GM12878 (cell line): ENCODE results near the gene RNASE9.

Source experiments
- BMI1 ChIP-seq: fragments of 450-650 bp; IDR thresholded peaks from 2 replicates; pipeline ENCODE4 v1.6.1; 2016; ENCODE audit warnings: mild to moderate bottlenecking, moderate library complexity, borderline replicate concordance
- ETV6 ChIP-seq, 2 experiments: fragments of 450-650 bp in 1 of 2; IDR thresholded peaks in 1 of 2; conservative IDR thresholded peaks in 1 of 2; 2 replicates each; pipeline ENCODE4 v1.6.1; 2014; ENCODE audit warnings: antibody characterized with exemption in 1 of 2, borderline replicate concordance in 1 of 2, low read depth in 1 of 2, mild to moderate bottlenecking in 1 of 2, moderate library complexity in 1 of 2
- POLR2A ChIP-seq: IDR thresholded peaks from 2 replicates; pipeline ENCODE4 v1.6.1; 2011; ENCODE audit warnings: low read depth, mild to moderate bottlenecking, low read length
- RB1 ChIP-seq: fragments of 450-650 bp; formaldehyde crosslinking; IDR thresholded peaks from 2 replicates; pipeline ENCODE4 v1.6.1; 2017; ENCODE audit warnings: mild to moderate bottlenecking, borderline replicate concordance
- RBBP5 ChIP-seq: fragments of 200-600 bp; sonication (generic); conservative IDR thresholded peaks from 2 replicates; pipeline ENCODE4 v1.6.1; 2016
- SMAD1 ChIP-seq: fragments of 450-650 bp; IDR thresholded peaks from 2 replicates; pipeline ENCODE4 v1.6.1; 2018; ENCODE audit warnings: mild to moderate bottlenecking, low read depth; ENCODE audit not compliant: partially characterized antibody
- SP1 ChIP-seq: IDR thresholded peaks from one replicate; pipeline ENCODE4 v1.6.1; 2011; ENCODE audit warnings: low read depth, low read length
- ZNF207 ChIP-seq: fragments of 450-650 bp; IDR thresholded peaks from 2 replicates; pipeline ENCODE4 v1.6.1; 2014; ENCODE audit warnings: antibody characterized with exemption, mild to moderate bottlenecking, borderline replicate concordance
- TF ChIP-seq, protein P1 (sequence below), 3 experiments: IDR thresholded peaks in 2 of 3; conservative IDR thresholded peaks in 1 of 3; 2 replicates each; pipeline ENCODE4 v1.5.1; 2011; ENCODE audit warnings: low read depth in 3 of 3, low read length in 3 of 3, mild to moderate bottlenecking in 3 of 3, control low read depth in 2 of 3, moderate library complexity in 2 of 3, inconsistent platforms in 1 of 3, mixed read lengths in 1 of 3; ENCODE audit not compliant: control insufficient read depth in 2 of 3, insufficient read depth in 1 of 3; ENCODE audit errors: extremely low read depth in 1 of 3

DNA sequence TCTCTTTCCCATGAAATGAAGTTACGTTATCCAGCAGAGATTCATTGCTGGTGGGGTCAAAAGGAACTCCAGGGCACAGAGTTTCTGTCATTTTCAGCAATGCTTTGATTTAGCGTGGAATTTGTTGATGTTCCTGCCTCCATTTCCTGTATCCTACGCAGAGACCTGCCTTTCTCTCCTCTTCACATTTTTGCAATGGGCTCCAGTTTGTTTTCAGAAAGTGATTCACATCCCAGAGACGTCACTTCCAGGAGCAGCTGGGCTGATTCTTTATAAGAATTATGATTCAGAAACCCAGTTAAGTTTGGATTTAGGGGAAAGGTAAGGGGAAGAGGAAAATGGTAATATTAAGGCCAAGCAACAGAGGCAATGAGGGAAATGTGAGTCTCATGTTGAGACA is 43.9 kb downstream of the RNASE9 start:
- TF ChIP-seq, protein P1, sequence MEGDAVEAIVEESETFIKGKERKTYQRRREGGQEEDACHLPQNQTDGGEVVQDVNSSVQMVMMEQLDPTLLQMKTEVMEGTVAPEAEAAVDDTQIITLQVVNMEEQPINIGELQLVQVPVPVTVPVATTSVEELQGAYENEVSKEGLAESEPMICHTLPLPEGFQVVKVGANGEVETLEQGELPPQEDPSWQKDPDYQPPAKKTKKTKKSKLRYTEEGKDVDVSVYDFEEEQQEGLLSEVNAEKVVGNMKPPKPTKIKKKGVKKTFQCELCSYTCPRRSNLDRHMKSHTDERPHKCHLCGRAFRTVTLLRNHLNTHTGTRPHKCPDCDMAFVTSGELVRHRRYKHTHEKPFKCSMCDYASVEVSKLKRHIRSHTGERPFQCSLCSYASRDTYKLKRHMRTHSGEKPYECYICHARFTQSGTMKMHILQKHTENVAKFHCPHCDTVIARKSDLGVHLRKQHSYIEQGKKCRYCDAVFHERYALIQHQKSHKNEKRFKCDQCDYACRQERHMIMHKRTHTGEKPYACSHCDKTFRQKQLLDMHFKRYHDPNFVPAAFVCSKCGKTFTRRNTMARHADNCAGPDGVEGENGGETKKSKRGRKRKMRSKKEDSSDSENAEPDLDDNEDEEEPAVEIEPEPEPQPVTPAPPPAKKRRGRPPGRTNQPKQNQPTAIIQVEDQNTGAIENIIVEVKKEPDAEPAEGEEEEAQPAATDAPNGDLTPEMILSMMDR (IDR thresholded peaks at IDR 0.05 in 2 of 3, conservative IDR thresholded peaks at IDR 0.05 in 1 of 3; ENCODE audit: control insufficient read depth in 2 of 3, extremely low read depth in 1 of 3, insufficient read depth in 1 of 3, low read depth in 3 of 3, low read length in 3 of 3) = no peak
- TF ChIP-seq SMAD1 (no peak), SP1 (no peak), RB1 (no peak), RBBP5 (no peak), POLR2A (no peak), ZNF207 (no peak), BMI1 (no peak), ETV6 (conservative IDR thresholded peaks at IDR 0.05 in 1 of 2, IDR thresholded peaks at IDR 0.05 in 1 of 2; ENCODE audit: borderline replicate concordance in 1 of 2, low read depth in 1 of 2) (no peak)
